ENCODE results near the gene AP5S1. TPM values are rescaled to one million over a fixed set of nuclear protein-coding genes. Genes with fewer than 3 reads are reported as not detected.
A peak's percentile ranks its signal among the peaks of the same experiment; 100 is the strongest.

The AP5S1 gene
- total and polyA plus RNA-seq, 2 donors from 2014 or later: 16.0 to 19.5 TPM

GRCh38 chr20:3811467-3812258, 8.7 kb upstream of the AP5S1 start:
- H3K9ac ChIP-seq (ENCODE audit: low read length in 3 of 3): peak overlapping the region; percentile 10 to 74 (median 43)
- H3K27ac ChIP-seq (ENCODE audit: low read depth in 2 of 2, low read length in 2 of 2): peak overlapping the region; percentile 92 to 94
- no peak for TF ChIP-seq CTCF (IDR thresholded peaks at IDR 0.05; ENCODE audit: borderline replicate concordance, extremely low read depth, insufficient read depth)
- H3K4me1 ChIP-seq (ENCODE audit: control insufficient read depth in 2 of 3, insufficient read depth in 2 of 3, low read depth in 1 of 3, low read length in 3 of 3): peaks cover 0 to 32% (median 23%) of the 10 kb centered on the region in 3 donors
- FAIRE-seq (peak; percentile 58), DNase-seq (peak; percentile 84 to 100 (median 90))
- H3K9me3 ChIP-seq (ENCODE audit: control insufficient read depth in 2 of 3, insufficient read depth in 1 of 3, low read length in 3 of 3): no peaks in the 10 kb centered on the region
- H3K36me3 ChIP-seq (ENCODE audit: control insufficient read depth in 2 of 3, insufficient read depth in 3 of 3, low read length in 3 of 3): no peaks in the 10 kb centered on the region
- no peaks in the 10 kb centered on the region for H3K27me3 ChIP-seq (ENCODE audit: control insufficient read depth, insufficient read depth, low read length)
- peak overlapping the region; percentile 37 to 64 (median 52) for H3K4me3 ChIP-seq (ENCODE audit: low read length in 3 of 3)
- intact Hi-C loops (cut with DNase I): no loop called here

- H3K4me1 ChIP-seq (ENCODE audit: control insufficient read depth in 2 of 3, insufficient read depth in 2 of 3, low read depth in 1 of 3, low read length in 3 of 3): peaks cover 0 to 26% (median 18%) of the 10 kb centered on the region in 3 donors
- TF ChIP-seq CTCF (IDR thresholded peaks at IDR 0.05; ENCODE audit: borderline replicate concordance, extremely low read depth, insufficient read depth): no peak
- peak overlapping the region; percentile 92 to 94 for H3K27ac ChIP-seq (ENCODE audit: low read depth in 2 of 2, low read length in 2 of 2)
- H3K9me3 ChIP-seq (ENCODE audit: control insufficient read depth in 2 of 3, insufficient read depth in 1 of 3, low read length in 3 of 3): no peaks in the 10 kb centered on the region
- intact Hi-C loops (cut with DNase I): no loop called here
- H3K4me3 ChIP-seq (ENCODE audit: low read length in 3 of 3): peak overlapping the region in 1 of 3 donors; percentile 52
- H3K9ac ChIP-seq (ENCODE audit: low read length in 3 of 3): peak overlapping the region in 2 of 3 donors; percentile 10 to 68
- no peaks in the 10 kb centered on the region for H3K36me3 ChIP-seq (ENCODE audit: control insufficient read depth in 2 of 3, insufficient read depth in 3 of 3, low read length in 3 of 3)
- DNase-seq (no peak), FAIRE-seq (no peak)
- no peaks in the 10 kb centered on the region for H3K27me3 ChIP-seq (ENCODE audit: control insufficient read depth, insufficient read depth, low read length)
Observed at GRCh38 chr20:3812259-3812681, 8.1 kb upstream of the AP5S1 start.

- no peak for DNase-seq
- intact Hi-C loops (cut with DNase I): no loop called here
- H3K27ac ChIP-seq (ENCODE audit: low read depth in 2 of 2, low read length in 2 of 2): no peak overlapping the region
- H3K27me3 ChIP-seq (ENCODE audit: control insufficient read depth, insufficient read depth, low read length): no peaks in the 10 kb centered on the region
- no peaks in the 10 kb centered on the region for H3K9me3 ChIP-seq (ENCODE audit: control insufficient read depth in 2 of 3, insufficient read depth in 1 of 3, low read length in 3 of 3)
- TF ChIP-seq CTCF (IDR thresholded peaks at IDR 0.05; ENCODE audit: borderline replicate concordance, extremely low read depth, insufficient read depth): no peak
- peaks cover 0 to 17% (median 9%) of the 10 kb centered on the region in 3 donors for H3K4me1 ChIP-seq (ENCODE audit: control insufficient read depth in 2 of 3, insufficient read depth in 2 of 3, low read depth in 1 of 3, low read length in 3 of 3)
- no peak for FAIRE-seq
- no peaks in the 10 kb centered on the region for H3K36me3 ChIP-seq (ENCODE audit: control insufficient read depth in 2 of 3, insufficient read depth in 3 of 3, low read length in 3 of 3)
- no peak overlapping the region for H3K9ac ChIP-seq (ENCODE audit: low read length in 3 of 3)
- H3K4me3 ChIP-seq (ENCODE audit: low read length in 3 of 3): no peak overlapping the region
Observed at GRCh38 chr20:3812975-3813847, 7.1 kb upstream of the AP5S1 start.

Data from kidney (tissue), 14 donors.